GM19240 (cell line): ENCODE measurements around the gene PRDM7.

ENCODE experiments used
- DNase-seq: peaks from one replicate; pipeline ENCODE4 v3.0.0; 2011; ENCODE audit warnings: low spot score; ENCODE audit not compliant: insufficient read length

Gene PRDM7

DNA sequence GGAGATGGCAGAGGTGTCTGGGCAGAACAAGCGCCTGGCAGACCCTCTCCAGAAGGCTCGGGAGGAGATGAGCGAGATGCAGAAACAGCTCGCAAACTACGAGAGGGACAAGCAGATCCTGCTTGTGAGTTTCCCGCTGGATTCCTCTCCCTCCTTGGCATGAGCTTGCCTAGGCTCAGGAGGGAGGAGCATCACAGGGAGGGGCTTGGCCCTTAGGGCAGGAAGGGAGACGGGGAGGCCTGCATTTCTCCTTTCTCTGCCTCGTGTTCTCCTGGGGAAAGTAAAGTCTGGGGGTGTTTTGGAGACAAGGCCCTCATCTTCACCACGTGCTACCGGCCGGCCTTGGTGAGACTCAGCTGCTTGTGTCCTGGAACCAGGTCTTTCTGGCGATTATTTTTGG is 39.9 kb downstream of the PRDM7 start:
- DNase-seq, result no peak

DNA sequence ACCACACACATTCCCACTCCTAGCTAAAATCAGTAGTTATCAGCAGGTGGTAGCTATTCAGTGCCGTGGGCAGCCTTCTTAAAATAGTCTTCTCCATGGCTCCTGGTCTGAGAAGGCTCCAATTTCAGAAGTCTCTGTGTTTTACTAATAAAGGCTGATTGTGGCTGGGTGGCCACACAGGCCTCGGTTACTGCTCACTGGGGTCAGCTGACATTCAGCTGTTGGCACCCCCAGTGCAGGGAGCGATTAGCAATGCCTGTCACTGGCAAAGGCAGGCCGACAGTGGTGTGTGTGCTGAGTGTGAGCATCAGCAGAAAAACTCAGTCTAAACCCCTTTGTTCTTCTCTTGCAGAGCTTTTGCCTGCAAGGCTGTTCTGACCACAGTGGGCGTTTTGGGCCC is 41.2 kb downstream of the PRDM7 start:
- no peak for DNase-seq

DNA sequence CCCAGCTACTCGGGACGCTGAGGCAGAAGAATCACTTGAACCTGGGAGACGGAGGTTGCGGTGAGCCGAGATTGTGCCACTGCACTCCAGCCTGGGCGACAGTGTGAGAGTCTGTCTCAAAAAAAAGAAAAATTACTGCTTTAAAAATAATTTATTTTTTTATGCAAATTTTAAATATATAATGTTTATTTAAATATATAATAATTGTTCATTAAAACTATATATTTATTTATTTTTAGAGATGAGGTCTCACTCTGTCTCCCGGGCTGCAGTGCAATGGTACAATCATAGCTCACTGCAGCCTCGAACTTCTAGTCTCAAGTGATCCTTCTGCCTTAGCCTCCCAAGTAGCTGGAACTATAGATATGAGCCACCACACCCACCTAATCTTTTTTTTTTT is 42.6 kb downstream of the PRDM7 start:
- no peak for DNase-seq

DNA sequence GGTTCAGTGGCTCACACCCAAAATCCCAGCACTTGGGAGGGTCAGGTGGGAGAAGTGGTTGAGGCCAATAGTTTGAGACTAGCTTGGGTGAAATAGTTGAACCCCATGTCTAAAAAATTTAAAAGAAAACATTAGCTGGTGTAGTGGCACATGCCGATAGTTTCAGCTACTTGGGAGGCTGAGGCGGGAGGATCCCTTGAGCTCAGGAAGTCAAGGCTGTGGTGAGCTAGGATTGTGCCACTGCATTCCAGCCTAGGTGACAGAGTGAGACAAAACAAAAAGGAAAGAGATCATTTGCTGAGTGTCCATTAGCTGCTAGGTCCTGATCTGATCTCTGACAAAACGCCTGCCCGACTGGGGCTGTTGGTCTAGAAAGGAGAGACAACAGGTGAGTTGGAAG is 43.7 kb downstream of the PRDM7 start:
- DNase-seq, result no peak

GRCh38 chr16:90032674-90033331 is 44.3 kb downstream of the PRDM7 start:
- DNase-seq, result no peak

DNA sequence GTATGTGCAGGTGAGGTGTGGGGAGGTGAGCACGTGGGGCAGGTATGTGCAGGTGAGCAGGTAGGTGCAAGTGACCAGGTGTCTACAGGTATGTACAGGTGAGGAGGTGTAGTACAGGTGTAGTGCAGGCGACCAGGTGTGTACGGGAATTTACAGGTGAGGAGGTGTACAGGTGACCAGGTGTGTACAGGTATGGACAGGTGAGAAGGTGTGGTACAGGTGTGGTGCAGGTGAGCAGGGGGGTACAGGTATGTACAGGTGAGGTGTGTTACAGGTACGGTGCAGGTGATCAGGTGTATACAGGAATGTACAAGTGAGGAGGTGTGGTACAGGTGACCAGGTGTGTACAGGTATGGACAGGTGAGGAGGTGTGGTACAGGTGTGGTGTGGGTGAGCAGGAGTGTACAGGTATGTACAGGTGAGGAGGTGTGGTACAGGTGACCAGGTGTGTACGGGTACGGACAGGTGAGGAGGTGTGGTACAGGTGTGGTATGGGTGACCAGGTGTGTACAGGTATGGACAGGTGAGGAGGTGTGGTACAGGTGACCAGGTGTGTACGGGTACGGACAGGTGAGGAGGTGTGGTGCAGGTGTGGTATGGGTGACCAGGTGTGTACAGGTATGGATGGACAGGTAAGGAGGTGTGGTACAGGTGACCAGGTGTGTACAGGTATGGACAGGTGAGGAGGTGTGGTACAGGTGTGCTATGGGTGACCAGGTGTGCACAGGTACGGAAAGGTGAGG is 45.0 kb downstream of the PRDM7 start:
- no peak for DNase-seq

DNA sequence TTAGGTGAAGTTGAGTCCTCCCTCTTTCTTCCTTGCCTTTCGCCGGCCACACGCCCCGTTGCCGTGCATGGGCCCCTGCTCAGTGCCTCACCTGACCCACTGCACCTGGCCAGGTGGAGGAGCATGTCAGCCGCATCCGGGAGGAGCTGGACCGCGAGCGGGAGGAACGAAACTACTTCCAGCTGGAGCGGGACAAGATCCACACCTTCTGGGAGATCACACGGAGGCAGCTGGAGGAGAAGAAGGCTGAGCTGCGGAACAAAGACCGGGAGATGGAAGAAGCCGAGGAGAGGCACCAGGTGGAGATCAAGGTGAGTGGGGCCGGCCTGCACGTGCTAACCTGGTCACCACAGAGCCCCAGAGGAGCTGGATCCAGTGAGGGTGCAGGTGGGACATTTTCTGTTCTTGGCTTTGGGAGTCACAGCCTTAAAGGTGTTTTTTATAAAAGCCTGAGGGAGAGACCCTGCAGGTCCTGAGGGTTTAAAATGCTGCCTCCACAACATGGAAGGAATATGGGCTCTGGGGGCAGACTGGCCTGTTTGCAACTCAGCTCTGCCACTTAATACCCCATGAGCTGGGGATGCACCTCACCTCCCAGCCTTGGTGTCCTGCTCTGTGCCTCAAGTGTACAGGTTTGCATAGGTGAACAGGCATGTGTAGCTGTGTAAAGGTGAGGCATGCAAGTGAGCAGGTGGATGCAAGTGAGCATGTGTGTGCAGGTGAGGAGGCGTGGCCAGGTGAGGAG is 45.8 kb downstream of the PRDM7 start:
- no peak for DNase-seq

GRCh38 chr16:90028985-90029384 is 48.1 kb downstream of the PRDM7 start:
- no peak for DNase-seq

DNA sequence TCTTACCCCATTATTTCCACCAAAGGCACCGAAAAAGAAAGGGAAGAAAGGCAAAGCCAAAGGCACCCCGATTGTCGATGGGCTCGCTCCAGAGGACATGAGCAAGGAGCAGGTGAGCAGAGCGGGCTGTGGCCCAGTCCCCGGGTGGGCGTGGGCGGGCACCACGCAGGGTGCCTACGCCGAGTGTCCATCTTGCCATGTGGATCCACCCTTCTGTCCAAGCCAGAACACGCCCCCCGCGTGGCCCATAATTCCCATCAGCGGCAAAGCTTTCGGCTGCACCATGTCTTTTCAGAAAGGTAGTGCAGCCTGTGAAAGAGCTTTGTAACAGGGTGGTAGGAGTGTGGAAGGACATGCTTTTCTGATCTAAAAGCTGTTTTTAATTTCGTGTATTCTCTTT is 49.5 kb downstream of the PRDM7 start:
- no peak for DNase-seq

GRCh38 chr16:90026135-90026534 is 51.0 kb downstream of the PRDM7 start:
- no peak for DNase-seq

DNA sequence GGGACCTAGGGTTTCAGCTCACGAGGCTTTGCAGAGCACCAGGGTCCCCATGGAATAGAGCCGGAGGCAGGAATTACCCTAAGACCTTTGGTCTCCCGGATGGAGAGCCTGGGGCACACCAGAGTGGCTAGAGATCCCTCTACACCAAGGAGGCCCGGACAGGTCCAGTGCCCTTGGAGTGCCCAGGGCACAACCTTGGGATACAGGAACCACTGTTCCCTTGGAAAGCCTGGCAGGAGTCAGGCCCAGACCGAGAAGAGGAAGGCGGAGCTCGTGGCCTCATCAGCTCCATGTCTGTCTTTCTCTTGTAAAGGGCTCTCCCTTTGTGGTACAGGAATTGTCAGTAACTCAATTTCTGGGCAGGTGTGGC is 54.1 kb downstream of the PRDM7 start:
- DNase-seq, result no peak

DNA sequence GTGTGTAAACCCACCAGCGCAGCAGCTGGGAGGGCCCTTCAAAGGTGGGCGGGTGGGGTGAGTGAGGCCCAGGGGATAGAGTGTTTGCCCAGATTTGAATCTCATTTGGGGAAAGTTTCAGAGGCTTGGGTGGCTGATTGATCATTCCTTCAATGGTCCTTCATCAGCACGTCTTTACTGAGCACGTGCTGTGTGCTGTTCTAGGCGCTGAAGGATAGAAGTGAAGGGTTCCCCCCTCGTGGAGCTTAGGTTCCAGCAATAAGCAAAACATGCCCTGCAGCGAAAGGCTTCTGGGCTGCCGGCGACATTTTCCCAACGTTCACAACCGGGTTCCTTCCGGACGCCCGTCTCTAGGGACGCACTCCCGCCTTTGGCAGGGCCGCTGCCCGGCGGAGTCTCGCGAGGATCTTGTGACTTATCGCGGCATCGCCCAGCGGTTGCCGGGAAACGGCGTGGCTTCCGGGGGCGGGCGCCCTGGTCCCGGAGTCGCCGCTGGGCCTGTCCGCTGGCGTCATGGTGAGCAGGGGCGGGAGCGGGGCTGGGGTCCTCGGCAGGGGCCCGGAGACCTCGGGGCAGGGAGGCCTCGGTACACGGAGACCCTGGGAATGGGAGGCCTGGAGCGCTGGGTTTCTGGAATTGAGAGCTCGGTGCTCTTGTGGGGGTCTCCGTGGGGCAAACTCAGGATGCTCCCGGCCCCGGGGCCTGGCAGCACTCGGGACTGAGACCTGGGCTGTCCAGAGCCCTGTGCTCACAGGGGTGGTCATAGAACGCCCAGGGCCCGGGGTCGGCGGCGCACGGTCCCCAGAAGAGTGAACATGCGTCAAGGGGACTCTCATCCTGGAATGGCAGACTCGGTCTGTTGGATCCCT is 54.7 kb downstream of the PRDM7 start:
- DNase-seq, result peak; percentile 90

DNA sequence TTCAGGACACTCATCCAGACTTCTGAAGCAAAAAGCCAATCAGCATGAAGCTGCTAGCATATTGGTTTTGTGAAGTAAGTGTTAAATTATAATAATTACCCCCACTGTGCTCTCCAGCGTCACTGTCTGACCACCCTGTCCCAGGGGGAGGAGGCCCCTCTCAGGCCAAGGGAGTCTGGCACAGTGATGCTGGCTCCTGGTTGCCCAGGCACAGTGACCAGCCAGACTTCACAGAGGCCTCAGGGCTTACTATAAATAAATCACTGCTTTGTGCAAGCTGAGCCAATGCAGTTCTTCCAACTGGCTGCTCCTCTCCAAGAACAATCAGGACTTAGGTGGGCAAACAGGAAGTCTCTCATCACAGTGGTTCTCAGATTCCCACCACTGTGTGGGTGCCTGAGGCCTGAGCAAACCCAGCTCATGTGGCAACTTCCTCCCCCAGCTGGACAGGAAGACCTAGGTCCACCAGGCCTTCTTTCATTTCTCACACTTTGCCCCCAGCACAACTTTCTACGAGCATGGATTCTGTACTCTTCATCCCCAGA is 56.2 kb downstream of the PRDM7 start:
- no peak for DNase-seq

DNA sequence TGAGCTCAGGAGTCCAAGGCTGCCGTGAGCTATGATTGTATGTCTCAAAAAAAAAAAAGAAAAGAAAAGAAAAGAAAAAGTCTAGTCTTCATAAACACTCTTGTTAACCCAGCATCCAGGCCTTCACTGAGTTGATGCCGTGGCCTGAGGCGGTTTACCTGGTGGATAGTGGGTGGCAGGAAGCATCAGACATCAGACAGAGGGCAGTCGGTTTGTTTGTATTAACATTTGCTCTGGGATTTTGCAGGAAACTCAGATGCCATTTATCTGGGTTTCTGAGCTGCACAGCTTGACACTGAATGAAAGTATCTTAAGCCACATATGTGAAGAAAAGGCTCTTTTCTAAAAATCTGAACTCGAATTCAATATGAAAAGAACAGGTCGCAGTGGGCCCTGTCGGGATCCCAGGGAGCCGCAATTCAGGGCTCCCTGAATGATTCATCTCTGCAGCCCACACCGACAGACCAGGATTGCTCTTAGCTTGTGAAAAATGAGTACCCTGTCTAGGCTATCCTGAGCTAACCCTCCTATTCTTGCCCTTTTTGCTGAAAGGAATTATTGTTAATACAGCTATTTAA is 56.8 kb downstream of the PRDM7 start:
- no peak for DNase-seq

- DNase-seq, result no peak
Observed at GRCh38 chr16:90019543-90020259, 57.4 kb downstream of the PRDM7 start.

GRCh38 chr16:90018652-90019542 is 58.2 kb downstream of the PRDM7 start, which contains the start of gene DBNDD1:
Gene DBNDD1 (minus strand): TSS chr16:90019456. CDS start chr16:90019341, 115 bp downstream.
- no peak for DNase-seq

DNA sequence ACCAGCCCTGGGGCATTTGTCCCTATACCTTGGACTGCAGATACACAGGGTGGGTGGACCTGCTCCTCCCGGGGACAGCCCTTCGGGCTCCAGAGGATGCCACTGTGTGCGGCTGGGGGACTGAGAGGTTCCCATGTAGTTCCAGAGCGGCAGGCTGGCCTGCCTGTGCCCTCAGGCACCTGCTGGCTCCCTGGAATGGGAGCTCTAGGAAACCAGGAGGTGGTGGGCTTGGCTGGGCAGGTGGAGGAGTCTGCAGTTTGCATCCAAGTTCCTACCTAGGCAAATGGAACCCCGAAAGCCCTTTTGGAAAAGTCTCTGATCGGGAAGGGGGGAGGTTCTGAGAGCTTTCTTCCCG is 58.9 kb downstream of the PRDM7 start:
- no peak for DNase-seq

DNA sequence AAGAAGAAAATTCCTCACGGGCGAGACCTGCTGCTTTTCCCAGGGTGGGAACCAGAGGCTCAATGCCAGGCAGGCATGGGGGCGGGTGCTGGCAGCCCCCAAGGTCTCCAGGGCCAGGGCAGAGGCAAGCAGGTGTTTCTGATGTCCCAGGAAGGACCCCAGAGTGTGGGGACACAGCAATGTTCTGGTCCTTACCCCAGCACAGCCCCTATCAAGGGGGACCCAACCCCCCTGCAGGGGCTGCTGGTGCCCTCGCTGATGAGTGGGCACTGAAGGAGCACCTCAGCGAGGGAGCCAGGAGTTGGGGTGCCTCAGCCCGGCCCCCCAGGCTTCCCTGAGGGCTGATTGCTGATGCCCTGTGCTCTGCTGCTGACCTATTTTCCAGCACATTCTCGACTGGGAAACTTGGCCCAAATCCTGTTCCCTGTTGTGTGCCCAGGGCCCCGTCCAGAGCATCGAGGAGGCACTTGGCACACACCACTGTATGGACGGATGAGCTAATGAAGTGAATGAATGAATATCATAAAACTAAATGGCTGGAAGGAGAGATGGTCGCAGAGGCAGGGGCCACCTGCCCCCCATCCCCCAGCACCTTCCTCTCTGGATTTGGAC is 60.7 kb downstream of the PRDM7 start:
- DNase-seq, result no peak
